GM12878 (cell line): Measurements from ENCODE around the gene ADA. TPM values are rescaled to one million over a fixed set of nuclear protein-coding genes. Genes with fewer than 3 reads are reported as not detected.
A peak's percentile ranks its signal among the peaks of the same experiment; 100 is the strongest.

Experiments used
- ATAC-seq: fragments of 200-7000 bp; cut with Tn5 transposase; 3 replicates; pipeline ENCODE4 v1.9.1; 2020; ENCODE audit warnings: mild to moderate bottlenecking, moderate library complexity
- BruUV-seq: library from RNA; stranded (reverse); fragments of 400-500 nt; replicated peaks from 2 replicates; lab custom pipeline; 2021; lab: Mats Ljungman, UMichigan
- CTCF ChIA-PET: fragments of 300-600 bp; sonication (Branson Sonifier 250); formaldehyde crosslinking; extraction: SDS; loops from one replicate; lab custom pipeline; 2021; ENCODE audit warnings: inconsistent platforms; lab: Yijun Ruan, JAX
- POLR2A ChIA-PET: fragments of 350-600 bp; formaldehyde crosslinking; extraction: SDS; loops from one replicate; lab custom pipeline; 2021; ENCODE audit warnings: inconsistent platforms; lab: Charles Lee
- RAD21 ChIA-PET: fragments of 300-600 bp; sonication (Branson Sonifier 250); formaldehyde crosslinking; loops from one replicate; lab custom pipeline; 2023; ENCODE audit warnings: antibody characterized with exemption; ENCODE audit not compliant: unreplicated experiment; lab: Charles Lee
- SMC1A ChIA-PET: fragments of 300-600 bp; sonication (Branson Sonifier 250); formaldehyde crosslinking; loops from one replicate; lab custom pipeline; 2023; ENCODE audit not compliant: unreplicated experiment, uncharacterized antibody; lab: Charles Lee
- DNase-seq: peaks from one replicate; pipeline ENCODE4 v3.0.0-alpha.2; 2011; ENCODE audit warnings: low read depth, low spot score
- FAIRE-seq: peaks from 3 replicates; lab custom pipeline; 2011; peaks lifted over from hg19 to GRCh38; lab: Jason Lieb, UNC
- H2AFZ ChIP-seq: 2 replicates; pipeline ENCODE4 v1.6.0; 2011; ENCODE audit warnings: low read depth, low read length, control low read depth; ENCODE audit not compliant: control insufficient read depth
- H3K27ac ChIP-seq: 2 replicates; pipeline ENCODE4 v1.5.1; 2011; ENCODE audit warnings: control low read depth; ENCODE audit not compliant: control insufficient read depth, insufficient read depth
- H3K27me3 ChIP-seq, 2 experiments: replicated peaks in 1 of 2; 2 replicates each; pipeline versions ENCODE4 v1.6.0 to v1.6.1; 2011; ENCODE audit warnings: low read length in 1 of 2; ENCODE audit not compliant: control insufficient read depth in 2 of 2, insufficient read depth in 2 of 2
- H3K36me3 ChIP-seq, 2 experiments: 2 replicates each; pipeline ENCODE4 v1.5.1; 2011; ENCODE audit warnings: low read length in 1 of 2; ENCODE audit not compliant: control insufficient read depth in 2 of 2, insufficient read depth in 2 of 2
- H3K4me1 ChIP-seq: 2 replicates; pipeline ENCODE4 v1.6.1; 2011; ENCODE audit warnings: mild to moderate bottlenecking, low read length, moderate library complexity, mixed read lengths; ENCODE audit not compliant: control insufficient read depth, insufficient read depth
- H3K4me2 ChIP-seq: 2 replicates; pipeline ENCODE4 v1.6.0; 2011; ENCODE audit warnings: control low read depth; ENCODE audit not compliant: control insufficient read depth, insufficient read depth
- H3K4me3 ChIP-seq: fragments of 200-600 bp; sonication (generic); 2 replicates; pipeline ENCODE4 v1.5.1; 2016
- H3K79me2 ChIP-seq: 2 replicates; pipeline ENCODE4 v1.6.0; 2011; ENCODE audit warnings: low read length; ENCODE audit not compliant: control insufficient read depth, insufficient read depth
- H3K9ac ChIP-seq: 2 replicates; pipeline ENCODE4 v1.8.0; 2011; ENCODE audit warnings: low read length, control low read depth, mixed read lengths; ENCODE audit not compliant: control insufficient read depth, insufficient read depth
- H3K9me3 ChIP-seq: replicated peaks from 3 replicates; pipeline ENCODE4 v1.5.1; 2011; ENCODE audit warnings: mild to moderate bottlenecking, low read length; ENCODE audit not compliant: control insufficient read depth, insufficient read depth
- H4K20me1 ChIP-seq: 2 replicates; pipeline ENCODE4 v1.6.0; 2011; ENCODE audit not compliant: control insufficient read depth, insufficient read depth
- ATF3 ChIP-seq: IDR thresholded peaks from 2 replicates; pipeline ENCODE4 v1.6.1; 2011; ENCODE audit warnings: low read depth, mild to moderate bottlenecking, low read length, moderate library complexity, borderline replicate concordance; ENCODE audit errors: extremely low read depth
- CHD1 ChIP-seq: IDR thresholded peaks from 2 replicates; pipeline ENCODE4 v1.6.1; 2012; ENCODE audit warnings: low read depth, low read length, improper control_type of control experiment
- ELK1 ChIP-seq: IDR thresholded peaks from 2 replicates; pipeline ENCODE4 v1.6.1; 2012; ENCODE audit warnings: low read depth, low read length, improper control_type of control experiment
- LARP7 ChIP-seq: fragments of 450-650 bp; IDR thresholded peaks from 2 replicates; pipeline ENCODE4 v1.6.1; 2017; ENCODE audit warnings: mild to moderate bottlenecking
- NBN ChIP-seq: fragments of 450-650 bp; IDR thresholded peaks from 2 replicates; pipeline ENCODE4 v1.6.1; 2016
- NR2F1 ChIP-seq: fragments of 450-650 bp; conservative IDR thresholded peaks from 2 replicates; pipeline ENCODE4 v1.6.1; 2017; ENCODE audit warnings: mild to moderate bottlenecking
- PKNOX1 ChIP-seq: fragments of 450-650 bp; IDR thresholded peaks from 2 replicates; pipeline ENCODE4 v1.6.1; 2016; ENCODE audit warnings: mild to moderate bottlenecking
- RUNX3 ChIP-seq: IDR thresholded peaks from 2 replicates; pipeline ENCODE4 v1.6.1; 2012; ENCODE audit warnings: low read length, inconsistent platforms
- USF1 ChIP-seq: IDR thresholded peaks from 2 replicates; pipeline ENCODE4 v1.6.1; 2011; ENCODE audit warnings: borderline replicate concordance, low read depth, mild to moderate bottlenecking, moderate library complexity, mixed read lengths, low read length; ENCODE audit not compliant: insufficient read depth; ENCODE audit errors: extremely low read length
- ZNF217 ChIP-seq: fragments of 450-650 bp; IDR thresholded peaks from 2 replicates; pipeline ENCODE4 v1.6.1; 2017; ENCODE audit warnings: antibody characterized with exemption, mild to moderate bottlenecking
- WGBS: methylation state at CpG from one replicate; pipeline ENCODE4 v1.1.6; 2016; ENCODE audit warnings: low lambda C conversion rate; ENCODE audit not compliant: insufficient replicate concordance, insufficient coverage; ENCODE audit errors: missing lambda C conversion rate; 5-methylcytosine and 5-hydroxymethylcytosine counted together
- in situ Hi-C: fragments of 300-500 bp; cut with MboI; formaldehyde crosslinking; loops from 9 replicates; pipeline ENCODE4 v1.14.3; 2018; ENCODE audit warnings: mixed read lengths
- intact Hi-C: fragments of 100-400 bp; cut with micrococcal nuclease; formaldehyde crosslinking; loops from one replicate; pipeline ENCODE4 v1.14.2; 2022; ENCODE audit not compliant: unreplicated experiment
- polyA plus RNA-seq, 11 experiments: library from polyadenylated mRNA; depleted of rRNA in 4 of 11; unstranded in 6 of 11; stranded (reverse) in 5 of 11; fragments of >200 nt; fragmentation: Nextera tagmentation in 4 of 11; fragmentation: Illumina TruSeq in 1 of 11; extraction: Ambion mirVana in 4 of 11; extraction: Trizol in 1 of 11; gene quantifications; 1 replicate in 1 of 11; 2 replicates in 10 of 11; pipeline versions ENCODE4 v1.2.1 to v1.2.3, GENCODE V29; 2011 to 2016; ENCODE audit warnings: inconsistent platforms in 2 of 11, missing spikeins in 2 of 11, low read depth in 1 of 11
- total RNA-seq, 4 experiments: library from RNA; depleted of rRNA in 3 of 4; stranded (reverse); fragments of >200 nt in 3 of 4; fragmentation: Illumina TruSeq in 1 of 4; extraction: Trizol in 1 of 4; gene quantifications; 2 replicates each; pipeline versions ENCODE4 v1.2.1 to v1.2.3, GENCODE V29; 2013 to 2021
- TF ChIP-seq, protein P1 (sequence below): fragments of 450-650 bp; IDR thresholded peaks from 2 replicates; pipeline ENCODE4 v1.6.1; 2017; ENCODE audit warnings: mild to moderate bottlenecking, low read depth, inconsistent platforms; ENCODE audit not compliant: poor library complexity, severe bottlenecking

ADA gene
- total and polyA plus RNA-seq, 10 of the 15 experiments (the other 5 are each of a cell fraction or from before 2014, with no cell fraction given): 40.9 to 217 (median 90.8) TPM

DNA sequence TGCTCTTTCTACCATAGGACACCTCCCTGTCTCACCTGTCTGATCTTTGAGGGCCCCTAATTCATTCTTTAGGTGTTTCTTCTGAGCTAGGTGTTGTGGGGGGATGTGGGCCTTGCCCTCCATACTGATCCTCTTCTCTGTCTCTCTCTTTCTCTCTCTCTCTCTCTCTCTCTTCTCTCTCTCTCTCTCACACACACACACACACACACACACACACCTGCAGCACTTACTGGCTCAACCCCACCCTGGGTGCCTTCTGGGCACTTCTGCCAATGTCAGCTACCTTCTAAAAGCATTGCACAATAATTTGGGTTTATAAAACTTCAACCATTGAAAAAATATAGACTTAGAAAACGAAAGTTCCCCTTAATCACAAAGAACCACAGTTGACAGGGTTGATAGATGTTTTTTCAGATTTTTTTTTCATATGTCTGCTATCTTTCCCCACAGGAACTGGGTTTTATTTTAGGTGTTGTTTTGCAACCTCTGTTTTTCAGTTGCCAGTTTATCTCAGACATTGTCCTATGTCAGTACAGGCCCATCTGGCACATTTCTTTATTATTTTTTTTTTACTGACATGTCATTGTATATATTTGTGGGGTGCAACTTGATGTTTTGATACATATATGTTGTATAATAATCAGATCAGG, 41.1 kb downstream of the ADA start:
- H3K27ac ChIP-seq: peak overlapping the region; percentile 57
- peak overlapping the region; percentile 18; the same call in 1 of the 2 replicates for H3K9ac ChIP-seq
- no peaks in the 10 kb centered on the region for H3K27me3 ChIP-seq
- DNase-seq: no peak
- 0% methylated on average over 1 of the region's 1 CpG for WGBS
- intact Hi-C loops: loop anchor here (1.0 to 5.0 kb wide), 6 partner anchors 32 to 393 kb away; partner anchors contain the start of gene TTPAL
- H2AFZ ChIP-seq: peak overlapping the region; percentile 89
- ATAC-seq: peak; percentile 49; the same call in 2 of the 3 replicates
- no TSS peak for BruUV-seq
- SMC1A ChIA-PET: interaction anchor here (0.7 to 5.5 kb wide), 38 partner anchors 8 to 225 kb away, joined by 3 to 85 read pairs (median 4); partner anchors contain the start of genes PKIG and SERINC3
- H3K9me3 ChIP-seq: no peaks in the 10 kb centered on the region
- POLR2A ChIA-PET: interaction anchor here (0.6 to 1.8 kb wide), 7 partner anchors 23 to 361 kb away, joined by 3 to 9 read pairs (median 3); no protein-coding TSS in a partner anchor
- no peaks in the 10 kb centered on the region; the same call in 1 of the 2 replicates for H3K79me2 ChIP-seq
- RAD21 ChIA-PET: interaction anchor here (0.6 to 4.0 kb wide), 29 partner anchors 8 to 229 kb away, joined by 3 to 97 read pairs (median 5); partner anchors contain the start of genes PKIG, SERINC3 and TTPAL
- in situ Hi-C loops: no loop called here
- FAIRE-seq: no peak
- H4K20me1 ChIP-seq: no peaks in the 10 kb centered on the region
- H3K4me3 ChIP-seq: no peak overlapping the region
- peaks cover 17% of the 10 kb centered on the region for H3K4me1 ChIP-seq
- H3K4me2 ChIP-seq: peak overlapping the region; percentile 69; the same call in 1 of the 2 replicates
- H3K36me3 ChIP-seq: peaks cover 6 to 8% of the 10 kb centered on the region in 2 experiments; a peak in 3 of 4 replicates
- TF ChIP-seq NBN: 0 out of 2 replicates have a peak, but pooled peaks have one; percentile 32
- no peak for TF ChIP-seq ELK1
- 0 out of 2 replicates have a peak, but pooled peaks have one; percentile 9 for TF ChIP-seq NR2F1
- 0 out of 2 replicates have a peak, but pooled peaks have one; percentile 1 for TF ChIP-seq ATF3
- no peak for TF ChIP-seq LARP7
- peak; percentile 43; the same call in 1 of the 2 replicates for TF ChIP-seq PKNOX1
- no peak for TF ChIP-seq CHD1
- TF ChIP-seq USF1: peak; percentile 13
- peak; percentile 10; the same call in 1 of the 2 replicates for TF ChIP-seq RUNX3
- no peak for TF ChIP-seq ZNF217
- TF ChIP-seq, protein P1, sequence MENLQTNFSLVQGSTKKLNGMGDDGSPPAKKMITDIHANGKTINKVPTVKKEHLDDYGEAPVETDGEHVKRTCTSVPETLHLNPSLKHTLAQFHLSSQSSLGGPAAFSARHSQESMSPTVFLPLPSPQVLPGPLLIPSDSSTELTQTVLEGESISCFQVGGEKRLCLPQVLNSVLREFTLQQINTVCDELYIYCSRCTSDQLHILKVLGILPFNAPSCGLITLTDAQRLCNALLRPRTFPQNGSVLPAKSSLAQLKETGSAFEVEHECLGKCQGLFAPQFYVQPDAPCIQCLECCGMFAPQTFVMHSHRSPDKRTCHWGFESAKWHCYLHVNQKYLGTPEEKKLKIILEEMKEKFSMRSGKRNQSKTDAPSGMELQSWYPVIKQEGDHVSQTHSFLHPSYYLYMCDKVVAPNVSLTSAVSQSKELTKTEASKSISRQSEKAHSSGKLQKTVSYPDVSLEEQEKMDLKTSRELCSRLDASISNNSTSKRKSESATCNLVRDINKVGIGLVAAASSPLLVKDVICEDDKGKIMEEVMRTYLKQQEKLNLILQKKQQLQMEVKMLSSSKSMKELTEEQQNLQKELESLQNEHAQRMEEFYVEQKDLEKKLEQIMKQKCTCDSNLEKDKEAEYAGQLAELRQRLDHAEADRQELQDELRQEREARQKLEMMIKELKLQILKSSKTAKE: no peak
- CTCF ChIA-PET: interaction anchor here (0.6 to 7.5 kb wide), 43 partner anchors 8 to 395 kb away, joined by 3 to 158 read pairs (median 5); partner anchors contain the start of genes SERINC3 and TTPAL
